T47D (cell line): ENCODE data around the gene PRKACA.

Experiments
- DNase-seq, 2 experiments: peaks; one replicate each; pipeline versions ENCODE4 v3.0.0 to v3.0.0-alpha.2; 2011 to 2012; ENCODE audit warnings: low read depth in 1 of 2, low spot score in 1 of 2
- JUND ChIP-seq: IDR thresholded peaks from 2 replicates; pipeline ENCODE4 v1.6.1; 2012; ENCODE audit warnings: low read depth
- in situ Hi-C: cut with HindIII; loops from 2 replicates; pipeline ENCODE4 v1.10.0; 2016; ENCODE audit warnings: low sequenced_read_pairs, low pct_unique_long_range_greater_than_20kb

PRKACA gene

DNA sequence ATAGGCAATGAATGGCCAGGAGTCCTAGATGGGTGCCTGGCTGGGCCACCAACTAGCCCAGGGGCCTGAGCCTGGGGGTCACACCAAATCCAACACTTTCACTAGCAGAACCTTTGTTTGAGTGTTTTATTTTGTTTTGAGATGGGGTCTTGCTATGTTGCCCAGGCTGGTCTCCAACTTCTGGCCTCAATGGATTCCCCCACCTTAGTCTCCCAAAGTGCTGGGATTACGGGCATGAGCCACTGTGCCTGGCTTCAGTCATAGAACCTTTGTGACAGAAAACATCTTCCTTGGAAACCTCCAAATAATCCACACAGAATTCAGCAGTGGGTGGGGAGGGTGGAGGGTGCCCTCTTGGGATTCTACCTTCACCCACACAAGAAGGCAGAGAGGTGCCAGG lies 6.1 kb downstream of the PRKACA start:
- in situ Hi-C loops: no loop called here
- no peak for TF ChIP-seq JUND
- DNase-seq: no peak

DNA sequence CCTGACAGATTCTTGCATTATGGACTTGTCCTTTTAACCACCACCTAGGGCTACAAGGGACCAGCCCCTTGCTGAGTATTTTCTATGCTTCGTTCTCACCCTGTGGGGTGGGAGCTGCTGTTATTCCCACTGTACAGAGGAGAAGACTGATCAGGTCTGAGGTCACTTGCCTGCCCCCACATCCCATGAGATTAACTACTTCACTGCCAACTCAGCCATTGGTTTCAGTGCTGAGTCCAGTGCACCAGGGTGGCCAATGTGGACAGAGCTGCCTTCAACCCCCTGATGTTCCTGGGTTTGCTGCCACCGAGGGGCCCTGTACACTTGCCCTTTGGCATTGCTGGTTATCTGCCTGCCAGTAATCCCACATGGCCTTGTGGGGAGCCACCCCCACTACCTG lies 6.9 kb downstream of the PRKACA start:
- TF ChIP-seq JUND: no peak
- in situ Hi-C loops: no loop called here
- no peak for DNase-seq

DNA sequence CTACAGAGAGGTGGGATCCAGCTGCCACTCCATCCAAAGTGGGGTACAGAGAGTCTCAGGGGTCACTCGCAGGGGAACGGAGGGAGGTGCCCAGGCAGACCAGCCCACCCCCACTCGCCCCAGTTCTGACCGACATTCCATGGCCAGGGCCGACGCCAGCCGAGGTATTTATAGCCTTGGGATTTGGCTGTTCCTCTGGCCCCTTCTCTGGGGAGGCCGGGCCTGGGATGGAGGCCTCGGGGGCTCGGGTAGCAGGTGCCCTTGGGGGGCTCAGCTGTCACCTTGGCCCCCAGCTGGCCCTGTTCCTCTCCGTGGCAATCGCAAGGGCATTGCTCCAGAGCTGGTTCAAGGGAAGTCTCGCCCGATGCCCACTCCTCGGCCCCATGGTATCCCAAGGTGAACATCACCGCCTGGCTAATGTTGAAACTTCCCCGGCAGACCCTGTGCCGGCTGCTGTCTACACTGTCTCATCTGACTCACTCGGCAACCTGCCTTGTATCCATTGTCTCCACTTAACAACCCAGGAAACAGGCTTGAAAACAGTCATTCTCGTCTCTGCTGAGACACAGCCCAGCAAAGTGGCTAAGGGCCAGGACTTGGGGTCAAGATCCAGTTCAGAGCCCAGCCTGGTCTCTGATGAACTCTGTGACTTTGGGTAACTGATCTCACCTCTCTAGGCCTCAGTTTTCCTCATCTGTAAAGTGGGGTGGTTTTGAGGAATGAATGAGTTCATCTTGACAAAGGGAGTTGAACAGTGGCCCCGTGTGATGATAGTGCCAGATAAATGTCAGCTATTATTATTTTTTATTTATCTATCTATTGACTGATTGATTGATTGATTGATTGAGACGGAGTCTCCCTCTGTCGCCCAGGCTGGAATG lies 9.7 kb downstream of the PRKACA start:
- in situ Hi-C loops: no loop called here
- DNase-seq: no peak

DNA sequence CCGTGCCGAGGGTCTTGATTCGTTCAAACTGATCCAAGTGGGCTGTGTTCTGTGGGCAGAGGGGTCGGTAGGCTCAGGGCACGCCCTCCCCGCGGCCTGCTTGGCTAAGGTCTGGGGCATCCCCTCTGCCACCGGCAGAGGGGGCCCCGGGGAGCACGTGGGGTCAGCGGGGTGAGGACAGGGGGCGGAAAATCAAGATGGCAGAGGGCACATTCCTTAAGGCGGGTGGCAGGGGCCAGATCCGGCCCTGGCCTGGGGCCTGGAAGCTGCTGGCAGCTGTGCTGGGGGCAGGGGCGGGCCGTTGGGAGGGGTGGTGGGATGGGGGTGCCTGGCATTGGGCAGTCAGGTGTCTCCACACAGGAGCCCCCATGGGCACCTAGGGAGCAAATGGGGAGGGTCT lies 10.7 kb downstream of the PRKACA start:
- in situ Hi-C loops: no loop called here
- TF ChIP-seq JUND: no peak
- DNase-seq: no peak

More for the DNA sequence above, 9.7 kb downstream of the PRKACA start:
- TF ChIP-seq JUND: no peak

DNA sequence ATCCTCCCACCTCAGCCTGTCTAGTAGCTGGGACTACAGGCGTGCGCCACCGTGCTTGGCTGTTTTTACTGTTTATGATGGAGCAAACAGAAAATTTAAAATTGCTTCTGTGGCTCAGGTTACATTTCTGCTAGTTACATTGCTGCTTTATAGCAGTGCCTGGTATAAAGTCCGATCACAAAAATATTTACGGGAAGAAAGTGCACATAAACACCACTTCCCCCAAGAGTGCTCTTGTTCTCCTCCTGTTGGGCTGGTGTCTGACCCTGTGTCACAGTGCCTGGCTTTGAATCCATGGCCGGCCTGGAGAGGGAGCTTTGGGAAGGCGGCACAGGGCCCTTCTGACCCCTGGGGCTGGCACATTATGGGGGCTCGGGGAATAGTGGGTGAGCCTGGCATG lies 11.9 kb downstream of the PRKACA start:
- in situ Hi-C loops: no loop called here
- DNase-seq: no peak
- no peak for TF ChIP-seq JUND

DNA sequence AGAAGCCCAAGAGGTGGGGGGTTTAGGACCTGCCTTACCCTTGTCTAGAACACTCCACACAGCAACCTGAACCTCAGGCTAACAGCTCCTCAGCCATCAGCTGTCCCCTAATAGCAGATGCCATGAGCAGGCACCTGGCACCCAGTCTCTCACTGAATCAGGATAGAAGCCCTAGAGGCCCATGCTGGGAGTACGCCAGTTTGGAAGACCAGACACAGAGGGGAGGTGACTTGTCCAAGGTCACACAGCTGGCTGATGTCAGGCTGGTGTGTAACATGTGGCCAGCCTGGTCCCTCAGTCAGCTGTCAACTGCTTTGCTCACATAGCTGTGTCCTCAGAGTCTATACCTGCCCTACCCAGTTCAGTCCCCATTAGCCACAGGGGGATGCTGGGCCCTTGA lies 14.3 kb downstream of the PRKACA start:
- no peak for TF ChIP-seq JUND
- no peak for DNase-seq
- in situ Hi-C loops: no loop called here

DNA sequence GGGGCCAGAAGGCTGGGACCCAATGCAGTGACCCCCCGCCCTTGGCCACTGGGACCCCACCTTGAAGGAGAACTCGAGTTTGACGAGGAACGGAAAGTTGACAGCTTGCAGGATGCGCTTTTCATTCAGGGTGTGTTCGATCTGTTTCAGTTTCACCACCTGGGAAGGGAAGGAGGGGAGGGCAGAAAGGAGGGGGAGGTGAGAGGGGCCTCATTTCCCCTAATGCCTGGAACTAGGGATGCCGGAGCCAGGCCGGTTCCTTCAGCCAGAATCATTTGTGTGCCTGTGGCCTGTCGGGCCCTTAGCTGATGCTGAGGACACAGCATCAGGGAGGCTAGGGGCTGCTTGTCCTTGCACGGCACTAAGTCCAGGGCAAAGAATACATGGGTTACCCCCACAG lies 14.8 kb downstream of the PRKACA start:
- TF ChIP-seq JUND: no peak
- DNase-seq: no peak
- in situ Hi-C loops: no loop called here

DNA sequence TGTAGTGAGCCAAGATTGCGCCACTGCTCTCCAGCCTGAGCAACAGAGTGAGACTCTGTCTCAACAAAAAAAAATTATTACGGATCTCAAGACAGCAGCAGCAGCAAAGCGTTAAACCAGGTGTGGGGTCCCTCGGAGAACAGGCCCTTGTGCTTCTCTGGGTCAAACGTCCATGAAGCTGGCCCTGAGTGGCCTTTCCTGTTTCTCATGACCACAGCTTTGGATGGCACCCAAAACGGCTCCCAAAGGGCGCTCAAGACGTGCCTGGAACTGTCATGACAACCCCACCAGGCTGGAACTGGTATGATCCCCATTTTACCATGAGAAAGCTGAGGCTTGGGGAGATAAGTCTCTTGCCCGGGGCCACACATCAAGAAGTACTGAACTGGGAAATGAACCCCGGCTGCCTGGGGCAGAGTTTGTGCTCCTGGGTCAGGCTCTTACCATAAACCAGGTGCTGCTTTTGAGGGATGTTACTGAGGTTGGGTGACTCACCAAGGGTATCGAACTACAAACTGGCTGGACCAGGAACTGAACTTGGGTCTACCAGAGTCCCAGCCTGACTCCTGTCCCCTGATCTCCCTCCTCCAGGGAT lies 15.4 kb downstream of the PRKACA start:
- no peak for DNase-seq
- TF ChIP-seq JUND: no peak
- in situ Hi-C loops: no loop called here

DNA sequence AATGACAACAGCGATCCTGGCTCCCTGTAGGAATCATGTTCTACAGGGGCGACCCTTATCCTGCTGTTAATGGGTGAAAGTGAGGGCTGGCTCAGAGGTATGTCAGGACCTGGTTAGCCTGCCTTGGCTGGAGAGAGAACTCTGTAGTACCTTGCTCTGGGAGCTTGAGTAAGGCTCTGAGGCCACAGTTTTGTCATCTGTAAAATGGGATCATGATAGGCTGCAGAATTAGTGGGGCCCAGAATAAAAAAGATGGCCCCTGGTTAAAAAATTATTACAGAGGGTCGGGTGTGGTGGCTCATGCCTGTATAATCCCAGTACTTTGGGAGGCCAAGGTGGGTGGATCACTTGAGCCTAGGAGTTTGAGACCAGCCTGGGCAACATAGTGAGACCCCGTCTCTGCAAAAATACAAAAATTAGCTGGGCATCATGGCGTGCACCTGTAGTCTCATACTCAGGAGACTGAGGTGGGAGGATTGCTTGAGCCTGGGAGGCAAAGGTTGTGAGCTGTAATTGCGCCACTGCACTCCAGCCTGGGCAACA lies 16.5 kb downstream of the PRKACA start:
- no peak for DNase-seq
- in situ Hi-C loops: no loop called here
- TF ChIP-seq JUND: no peak

DNA sequence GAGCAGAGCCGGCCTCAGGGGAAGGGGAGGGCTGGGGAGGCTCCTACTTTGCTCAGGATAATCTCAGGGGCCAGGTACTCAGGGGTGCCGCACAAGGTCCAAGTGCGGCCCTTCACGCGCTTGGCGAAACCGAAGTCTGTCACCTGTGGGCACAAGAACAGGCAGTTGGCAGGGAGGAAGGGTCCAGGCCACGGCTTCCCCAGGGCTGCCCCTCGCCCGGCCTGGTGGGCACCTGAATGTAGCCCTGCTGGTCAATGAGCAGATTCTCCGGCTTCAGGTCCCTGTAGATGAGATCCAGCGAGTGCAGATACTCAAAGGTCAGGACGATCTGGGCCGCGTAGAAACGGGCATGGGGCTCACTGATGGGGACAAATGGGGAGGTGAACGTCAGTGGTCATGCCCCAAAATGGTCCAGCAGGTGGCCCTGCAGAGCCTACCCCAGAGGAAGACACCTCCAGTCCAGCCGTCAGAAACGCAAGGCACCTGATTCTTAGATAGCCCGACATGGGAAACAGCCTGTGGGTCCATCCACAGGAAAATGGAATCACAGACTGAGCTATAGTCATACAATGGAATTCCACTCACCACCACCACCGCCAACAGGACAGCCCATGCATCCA lies 19.9 kb downstream of the PRKACA start:
- in situ Hi-C loops: no loop called here
- DNase-seq: peak in 1 of 2 experiments; percentile 33
- TF ChIP-seq JUND: no peak

DNA sequence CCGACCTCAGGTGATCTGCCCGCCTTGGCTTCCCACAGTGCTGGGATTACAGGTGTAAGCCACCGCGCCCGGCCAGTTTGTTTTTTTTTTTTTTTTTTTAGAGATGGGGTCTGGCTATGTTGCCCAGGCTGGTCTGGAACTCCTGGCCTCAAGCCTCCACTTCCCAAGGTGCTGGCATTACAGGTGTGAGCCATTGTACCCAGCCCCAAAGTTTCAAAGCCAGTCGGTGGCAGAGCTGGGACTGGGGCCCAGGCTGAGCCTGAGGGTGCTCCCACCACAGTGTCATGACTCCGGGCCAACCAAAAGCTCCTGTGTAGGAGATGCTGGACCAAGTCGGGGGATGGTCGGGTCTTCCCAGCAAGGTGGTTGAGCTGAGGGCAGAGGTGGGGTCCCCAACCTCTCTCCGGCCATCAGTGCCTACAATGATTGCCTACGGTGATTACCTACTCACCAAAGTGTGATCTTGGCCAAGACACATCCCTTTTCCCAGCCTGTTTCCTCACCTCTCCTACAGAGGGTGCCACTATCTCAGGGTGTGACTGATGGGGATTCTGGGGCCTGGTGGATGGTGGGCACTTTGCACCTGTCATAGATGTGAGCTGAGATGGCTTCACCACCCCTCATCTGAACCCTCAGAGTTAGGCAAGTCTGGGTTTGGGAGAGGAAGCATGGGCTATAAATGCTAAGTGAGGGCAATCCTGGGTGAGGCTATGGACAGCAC lies 21.1 kb downstream of the PRKACA start:
- in situ Hi-C loops: no loop called here
- no peak for DNase-seq

DNA sequence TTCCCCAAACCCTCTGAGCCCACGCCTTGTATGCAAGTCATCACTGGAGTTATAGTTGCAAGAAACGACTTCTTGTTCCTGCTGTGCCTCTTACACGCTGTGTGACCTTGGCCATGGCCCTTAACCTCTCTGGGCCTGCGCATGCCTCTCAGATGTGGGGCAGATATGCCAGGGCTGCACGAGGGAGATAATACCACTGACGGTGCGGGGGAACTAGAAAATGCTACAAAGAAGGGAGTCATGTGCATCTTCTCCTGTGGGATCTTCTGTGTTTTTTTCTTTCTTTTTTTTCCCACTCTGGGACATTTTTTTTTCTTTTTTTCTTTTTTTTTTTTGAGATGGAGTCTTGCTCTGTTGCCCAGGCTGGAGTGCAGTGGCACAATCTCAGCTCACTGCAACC lies 22.7 kb downstream of the PRKACA start:
- in situ Hi-C loops: no loop called here
- TF ChIP-seq JUND: no peak
- no peak for DNase-seq

More for the DNA sequence above, 21.1 kb downstream of the PRKACA start:
- TF ChIP-seq JUND: no peak
